RKO (cell line): ENCODE data around the gene ZBED6.
A peak's percentile ranks its signal among the peaks of the same experiment; 100 is the strongest.
"Not testable (repeated sequence)": the region's sequence is repeated elsewhere in the genome, so short reads cannot be mapped to it uniquely, and the experiment has no call there.

Experiments
- DNase-seq: peaks from one replicate; pipeline ENCODE4 v3.0.0-alpha.2; 2016; ENCODE audit warnings: low spot score

ZBED6 gene

DNA sequence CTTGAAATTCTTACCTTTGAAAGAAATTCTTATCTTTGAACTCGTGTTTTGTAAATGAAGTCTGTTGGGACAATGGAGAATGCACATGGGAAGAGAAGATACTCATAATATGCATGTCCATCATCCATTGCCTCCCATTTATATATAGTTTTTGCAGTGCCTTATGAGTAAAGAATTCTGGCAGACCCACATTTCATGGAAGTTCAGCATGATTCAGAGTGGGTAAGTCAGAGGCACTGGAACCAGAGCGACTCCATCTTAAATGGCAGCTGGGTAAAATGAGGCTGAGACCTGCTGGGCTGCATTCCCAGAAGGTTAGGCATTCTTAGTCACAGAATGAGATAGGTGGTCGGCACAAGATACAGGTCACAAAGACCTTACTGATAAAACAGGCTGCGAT, 16.6 kb upstream of the ZBED6 start:
- DNase-seq: no peak

DNA sequence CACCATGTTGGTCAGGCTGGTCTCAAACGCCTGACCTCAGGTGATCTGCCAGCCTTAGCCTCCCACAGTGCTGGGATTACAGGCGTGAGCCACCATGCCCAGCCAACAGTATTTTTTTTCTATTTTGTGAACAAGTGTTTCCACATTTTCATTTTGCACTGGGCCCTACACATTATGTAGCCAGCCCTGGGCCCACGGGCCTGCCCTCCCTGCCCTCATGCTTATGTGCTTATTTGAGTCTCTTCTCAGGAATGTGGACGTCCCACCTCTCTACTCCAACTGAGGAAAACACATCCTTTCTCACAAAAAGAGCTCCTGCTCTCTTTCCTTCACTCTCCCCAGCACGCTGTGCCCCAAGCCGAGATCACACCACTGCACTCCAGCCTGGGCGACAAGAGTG, 13.5 kb upstream of the ZBED6 start:
- DNase-seq: no peak

DNA sequence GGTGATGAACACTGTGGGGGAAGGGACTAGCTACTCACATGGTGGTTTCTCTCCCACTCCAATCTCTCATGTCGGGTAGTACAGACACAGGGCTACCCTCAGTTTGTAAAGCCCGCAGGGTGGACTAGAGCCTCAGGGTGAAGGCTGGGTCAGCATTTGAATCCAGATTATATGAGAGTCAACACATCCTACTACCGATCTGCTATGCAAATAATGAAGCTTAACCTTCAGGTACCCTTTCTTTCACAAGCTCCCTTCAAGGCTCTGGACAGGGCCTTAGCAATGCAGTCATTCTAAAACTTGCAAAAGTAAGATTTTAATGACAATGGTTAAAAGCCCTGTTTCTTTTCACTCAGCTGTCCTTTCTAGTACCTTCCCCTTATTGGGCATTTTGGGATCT, 5.5 kb upstream of the ZBED6 start:
- DNase-seq: no peak

DNA sequence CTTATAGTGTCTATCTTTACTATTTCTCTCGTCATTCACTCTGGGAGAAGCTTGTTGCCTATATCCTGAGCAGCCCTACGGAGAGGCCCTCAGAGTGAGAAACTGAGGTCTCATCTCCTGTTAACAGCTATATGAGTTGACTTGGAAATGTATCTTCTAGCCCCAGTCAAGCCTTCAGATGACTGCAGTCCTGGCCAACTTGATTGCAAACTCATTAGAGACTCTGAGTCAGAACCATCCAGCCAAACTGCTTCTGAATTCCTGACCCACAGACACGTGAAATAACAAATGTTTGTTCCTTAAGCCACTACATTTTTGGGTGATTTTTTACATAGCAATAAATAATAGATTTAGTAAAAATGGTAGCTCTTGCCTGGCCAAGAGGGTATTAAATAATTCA, 3.9 kb upstream of the ZBED6 start:
- DNase-seq: no peak

DNA sequence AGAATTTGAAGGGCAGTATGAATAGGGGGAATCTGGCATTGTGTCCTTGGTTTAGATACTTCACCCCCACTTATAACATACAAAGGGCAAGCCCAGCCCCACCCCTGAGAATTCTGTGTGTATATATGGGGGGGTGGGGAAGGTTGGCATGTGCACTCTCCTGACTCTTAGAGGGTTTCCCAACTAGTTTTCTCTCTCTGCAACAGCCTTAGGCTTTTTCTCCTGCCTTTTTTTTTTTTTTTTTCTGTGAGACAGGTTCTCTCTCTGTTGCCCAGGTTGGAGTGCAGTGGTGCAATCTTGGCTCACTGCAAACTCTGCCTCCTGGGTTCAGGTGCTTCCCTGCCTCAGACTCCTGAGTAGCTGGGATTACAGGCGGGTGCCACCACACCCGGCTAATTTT, 2.9 kb upstream of the ZBED6 start:
- DNase-seq: no peak

DNA sequence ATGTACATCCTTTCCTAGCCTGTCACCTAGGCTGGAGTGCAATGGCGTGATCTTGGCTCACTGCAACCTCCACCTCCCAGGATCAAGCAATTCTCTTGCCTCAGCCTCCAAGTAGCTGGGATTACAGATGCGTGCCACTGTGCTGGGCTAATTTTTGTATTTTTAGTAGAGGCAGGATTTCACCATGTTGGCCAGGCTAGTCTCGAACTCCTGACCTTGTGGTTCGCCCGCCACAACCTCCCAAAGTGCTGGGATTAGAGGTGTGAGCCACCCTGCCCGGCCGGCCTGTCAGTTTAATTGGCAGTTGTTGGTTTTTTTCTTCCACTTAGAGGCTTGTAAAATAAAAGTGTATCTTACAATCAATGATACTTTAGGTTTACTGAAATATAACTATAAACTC, 1.9 kb upstream of the ZBED6 start:
- DNase-seq: not testable (repeated sequence)

DNA sequence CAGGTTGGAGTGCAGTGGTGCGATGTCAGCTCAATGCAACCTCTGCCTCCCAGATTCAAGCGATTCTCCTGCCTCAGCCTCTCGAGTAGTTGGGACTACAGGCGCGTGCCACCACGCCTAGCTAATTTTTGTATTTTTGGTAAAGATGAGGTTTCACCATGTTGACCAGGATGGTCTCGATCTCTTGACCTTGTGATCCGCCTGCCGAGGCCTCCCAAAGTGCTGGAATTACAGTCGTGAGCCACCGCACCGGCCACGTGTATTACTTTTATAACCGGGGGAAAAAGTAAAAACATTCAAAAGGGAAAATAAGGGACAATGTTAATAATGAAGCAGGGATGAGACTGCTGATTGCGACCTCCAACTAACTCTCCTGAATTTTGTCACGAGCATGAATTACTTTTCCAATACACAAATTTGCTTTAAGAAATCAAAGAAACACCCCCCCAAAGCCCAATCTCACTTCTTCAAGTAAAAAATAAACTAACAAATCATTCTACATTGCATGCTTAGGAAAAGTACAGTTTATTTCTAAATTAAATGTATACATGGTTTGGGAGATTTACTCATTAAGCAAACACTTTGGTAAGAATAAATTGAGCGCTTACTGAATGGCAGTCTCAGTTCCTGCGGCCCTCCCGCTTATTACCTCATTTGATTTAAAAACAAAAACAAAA, 521 bp upstream of the ZBED6 start:
- DNase-seq: no peak

DNA sequence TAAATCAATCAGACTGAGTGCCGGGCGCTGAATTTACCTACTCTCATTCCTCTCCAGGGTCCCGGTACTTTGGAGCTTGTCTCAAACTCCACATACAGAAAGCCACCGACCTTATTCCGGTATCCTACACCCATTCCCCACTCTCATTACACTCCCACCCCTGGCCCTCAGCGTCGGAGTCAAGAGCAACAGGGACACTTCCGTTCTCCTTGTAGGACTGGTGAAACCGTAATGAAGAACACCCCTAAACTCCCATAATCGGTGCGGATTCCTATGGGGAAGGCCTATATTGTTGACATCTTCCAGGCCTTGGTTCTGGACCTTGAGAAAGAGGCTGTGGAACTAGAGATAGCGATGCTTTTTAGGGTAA, 798 bp downstream of the ZBED6 start:
- peak; percentile 49 for DNase-seq

DNA sequence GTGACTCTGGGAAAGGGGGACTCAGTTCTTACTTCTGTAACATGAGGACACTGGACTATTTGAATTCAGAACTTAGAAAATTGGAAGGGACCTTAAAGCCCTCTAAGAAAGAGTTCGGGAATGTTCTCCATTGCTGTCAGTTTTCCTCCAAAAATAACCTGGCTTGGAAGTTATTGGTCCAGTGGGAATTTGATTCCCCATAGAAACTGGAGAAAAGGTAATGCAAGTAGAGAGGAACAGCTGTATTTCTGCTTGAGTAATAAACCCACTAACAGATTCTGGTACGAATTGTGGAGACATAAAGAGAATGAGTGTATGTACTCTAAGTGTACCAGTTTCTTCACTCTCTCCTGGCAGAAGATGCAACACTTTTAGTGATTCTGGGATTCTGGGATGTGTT, 1.8 kb downstream of the ZBED6 start:
- DNase-seq: no peak

DNA sequence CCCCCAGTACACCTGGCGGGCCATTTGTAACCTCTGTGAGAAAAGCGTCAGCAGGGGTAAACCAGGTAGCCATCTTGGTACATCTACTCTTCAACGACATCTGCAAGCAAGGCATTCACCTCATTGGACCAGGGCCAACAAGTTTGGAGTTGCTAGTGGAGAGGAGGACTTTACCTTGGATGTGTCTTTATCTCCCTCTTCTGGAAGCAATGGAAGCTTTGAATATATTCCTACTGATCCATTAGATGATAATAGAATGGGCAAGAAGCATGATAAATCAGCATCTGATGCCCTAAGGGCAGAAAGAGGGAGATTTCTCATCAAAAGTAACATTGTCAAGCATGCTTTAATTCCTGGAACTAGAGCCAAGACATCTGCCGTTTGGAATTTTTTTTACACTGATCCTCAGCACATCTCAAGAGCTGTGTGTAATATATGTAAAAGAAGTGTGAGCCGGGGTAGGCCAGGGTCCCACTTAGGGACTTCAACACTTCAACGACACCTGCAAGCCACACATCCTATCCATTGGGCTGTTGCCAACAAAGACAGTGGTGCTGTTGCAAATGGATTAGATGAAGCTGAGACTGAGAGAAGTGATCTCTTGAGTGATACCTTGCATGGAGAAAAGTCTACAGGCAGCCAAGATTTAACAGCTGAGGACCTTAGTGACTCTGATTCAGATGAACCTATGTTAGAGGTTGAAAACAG, 2.7 kb downstream of the ZBED6 start:
- no peak for DNase-seq

DNA sequence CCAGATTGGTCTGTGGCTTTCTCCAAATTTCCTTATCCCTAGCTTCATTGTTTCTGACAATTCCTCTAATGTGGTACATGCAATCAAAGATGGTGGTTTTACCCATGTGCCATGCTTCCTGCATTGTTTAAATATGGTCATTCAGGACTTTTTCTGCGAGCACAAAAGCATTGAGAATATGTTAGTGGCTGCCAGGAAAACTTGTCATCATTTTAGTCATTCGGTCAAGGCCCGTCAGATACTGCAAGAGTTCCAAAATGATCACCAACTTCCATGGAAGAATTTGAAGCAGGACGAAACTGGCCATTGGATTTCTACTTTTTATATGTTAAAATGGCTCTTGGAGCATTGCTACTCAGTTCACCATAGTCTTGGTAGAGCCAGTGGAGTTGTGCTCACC, 3.7 kb downstream of the ZBED6 start:
- DNase-seq: no peak

DNA sequence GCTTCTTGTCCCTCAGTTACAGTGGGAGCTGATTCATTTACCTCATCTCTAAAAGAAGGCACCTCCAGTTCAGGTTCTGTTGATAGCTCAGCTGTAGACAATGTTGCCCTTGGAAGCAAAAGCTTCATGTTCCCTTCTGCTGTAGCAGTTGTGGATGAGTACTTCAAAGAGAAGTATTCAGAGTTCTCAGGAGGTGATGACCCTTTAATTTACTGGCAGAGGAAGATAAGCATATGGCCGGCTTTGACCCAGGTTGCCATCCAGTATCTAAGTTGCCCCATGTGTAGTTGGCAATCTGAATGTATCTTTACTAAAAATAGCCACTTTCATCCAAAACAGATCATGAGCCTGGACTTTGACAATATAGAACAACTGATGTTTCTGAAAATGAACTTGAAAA, 4.5 kb downstream of the ZBED6 start:
- no peak for DNase-seq

DNA sequence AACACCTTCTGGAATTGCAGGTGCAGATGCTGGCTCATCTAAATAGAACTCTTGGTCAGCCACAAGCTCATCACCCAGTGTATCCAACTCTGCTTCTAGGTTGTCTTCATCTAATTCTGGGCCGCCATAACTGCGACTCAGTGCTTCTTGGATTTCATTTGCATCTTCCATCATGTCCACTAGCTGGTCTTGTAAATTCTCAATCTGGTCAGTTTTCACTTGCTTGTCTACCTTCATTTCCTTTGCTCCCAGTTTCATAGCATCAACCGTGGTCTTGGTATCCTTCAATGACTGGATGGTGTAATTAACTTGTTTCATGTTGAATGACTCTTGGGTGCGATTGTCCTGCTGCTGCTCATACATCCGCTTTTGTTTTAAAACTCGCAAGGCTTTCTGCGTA, 10.3 kb downstream of the ZBED6 start:
- no peak for DNase-seq

DNA sequence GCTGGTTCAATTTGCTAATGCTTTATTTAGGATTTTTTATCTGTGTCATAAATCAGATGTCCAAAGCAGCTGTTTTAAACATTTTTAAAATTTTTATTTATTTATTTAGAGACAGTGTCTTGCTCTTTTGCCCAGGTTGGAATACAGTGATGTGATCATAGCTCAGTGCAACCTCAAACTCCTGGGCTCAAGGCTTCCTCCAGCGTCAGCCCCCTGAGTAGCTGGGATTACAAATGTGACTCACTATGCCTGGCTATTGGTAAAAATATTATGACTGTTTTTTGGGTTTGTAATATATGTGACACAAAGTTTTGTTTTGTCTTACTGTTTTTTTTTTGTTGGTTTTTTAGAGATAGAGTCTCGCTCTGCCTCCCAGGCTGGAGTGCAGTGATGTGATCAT, 11.8 kb downstream of the ZBED6 start:
- no peak for DNase-seq

DNA sequence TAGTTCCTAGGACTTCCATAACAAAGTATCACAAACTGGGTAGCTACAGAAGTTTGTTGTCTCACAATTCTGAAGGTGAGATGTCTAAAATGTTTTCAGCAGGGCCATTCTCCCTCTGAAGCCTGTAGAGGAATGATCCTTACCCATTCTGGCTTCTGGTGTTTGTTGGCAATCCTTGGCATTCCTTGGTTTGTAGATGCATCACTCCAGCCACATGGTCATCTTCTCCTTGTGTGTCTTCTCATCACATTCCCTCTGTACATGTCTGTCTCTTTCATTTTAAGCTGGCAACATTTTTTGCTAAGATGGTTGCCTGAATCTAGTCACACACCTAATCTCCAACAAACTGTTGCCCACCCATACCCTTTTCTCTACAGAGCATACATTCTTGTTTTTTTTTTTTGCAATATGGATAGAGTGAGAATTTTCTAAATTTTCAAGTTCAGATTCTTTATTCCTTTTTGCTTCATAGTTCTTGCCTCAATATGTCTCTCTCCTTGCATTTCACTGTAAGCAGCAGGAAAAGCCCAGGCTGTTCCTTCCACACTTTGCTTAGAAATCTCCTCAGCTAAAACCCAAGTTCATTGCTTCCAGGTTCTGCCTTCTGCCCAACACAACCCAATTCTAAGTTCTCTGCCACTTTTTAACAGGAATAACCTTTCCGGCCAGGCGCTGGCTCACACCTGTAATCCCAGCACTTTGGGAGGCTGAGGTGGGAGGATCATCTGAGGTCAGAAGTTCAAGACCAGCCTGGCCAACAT, 18.3 kb downstream of the ZBED6 start:
- DNase-seq: no peak

DNA sequence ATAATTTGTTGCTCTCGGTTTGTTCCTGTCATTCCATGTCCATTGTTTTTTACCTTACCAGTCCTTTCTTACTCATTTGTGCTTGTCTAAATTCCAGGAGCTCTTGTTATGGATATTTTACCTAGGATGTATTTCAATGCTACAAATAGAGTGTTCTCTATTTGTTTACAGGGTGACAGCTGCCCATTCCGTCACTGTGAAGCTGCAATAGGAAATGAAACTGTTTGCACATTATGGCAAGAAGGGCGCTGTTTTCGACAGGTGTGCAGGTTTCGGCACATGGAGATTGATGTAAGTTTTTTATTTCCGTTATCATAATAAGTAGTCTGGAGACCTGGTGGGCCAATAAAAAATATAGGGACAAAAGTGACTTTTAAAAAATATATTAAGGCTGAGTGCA, 23.0 kb downstream of the ZBED6 start:
- DNase-seq: no peak

DNA sequence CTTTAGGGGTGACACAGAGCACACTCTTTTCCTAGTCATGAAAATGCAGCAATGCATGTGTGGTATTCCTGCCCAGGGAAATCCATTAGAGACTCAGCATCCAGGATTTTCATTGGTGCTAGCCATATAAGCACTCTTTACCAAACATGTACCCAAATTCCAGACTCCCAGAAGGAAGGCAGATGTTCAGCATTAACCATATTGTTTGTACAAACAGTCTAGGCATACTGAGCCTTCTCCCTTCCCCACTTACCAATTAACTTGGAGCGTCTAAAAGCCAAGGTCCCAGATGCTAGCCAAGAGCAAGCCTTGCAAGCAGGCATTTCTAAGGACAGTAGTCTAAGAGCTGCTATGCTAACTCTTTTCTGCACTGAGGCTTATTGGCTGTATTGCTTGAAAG, 27.9 kb downstream of the ZBED6 start:
- DNase-seq: no peak

DNA sequence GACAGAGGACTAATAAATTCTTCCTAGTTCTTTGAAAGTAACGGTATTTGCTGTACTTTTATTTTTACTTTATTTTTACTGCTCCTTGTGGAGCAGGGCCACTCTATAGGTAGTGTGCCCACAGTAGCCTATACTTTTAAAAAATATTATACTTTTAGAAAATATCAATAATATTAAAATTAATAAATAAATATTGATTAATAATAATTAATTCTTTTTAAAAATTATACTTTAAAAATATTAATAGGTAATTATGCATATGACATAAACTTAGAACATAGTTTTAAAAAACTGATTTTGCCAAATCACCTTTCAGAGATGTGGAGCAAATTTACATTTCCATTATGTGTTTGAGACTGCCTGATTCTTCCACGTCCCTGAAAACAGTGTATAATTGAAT, 30.8 kb downstream of the ZBED6 start:
- no peak for DNase-seq

DNA sequence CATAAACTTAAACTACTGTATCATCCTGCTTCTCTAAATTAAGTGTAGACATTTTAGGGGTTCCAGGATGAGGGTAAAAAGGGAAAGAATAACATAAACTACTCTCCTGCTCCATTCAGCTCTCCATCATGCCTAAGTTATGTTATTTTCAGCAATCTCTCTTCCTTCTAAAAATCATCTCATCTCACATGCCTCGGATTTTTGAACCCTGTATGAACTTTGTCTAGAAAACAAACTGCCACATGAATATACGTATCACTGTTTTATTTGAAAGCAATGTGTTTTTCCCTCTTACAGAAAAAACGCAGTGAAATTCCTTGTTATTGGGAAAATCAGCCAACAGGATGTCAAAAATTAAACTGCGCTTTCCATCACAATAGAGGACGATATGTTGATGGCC, 32.6 kb downstream of the ZBED6 start:
- DNase-seq: no peak

DNA sequence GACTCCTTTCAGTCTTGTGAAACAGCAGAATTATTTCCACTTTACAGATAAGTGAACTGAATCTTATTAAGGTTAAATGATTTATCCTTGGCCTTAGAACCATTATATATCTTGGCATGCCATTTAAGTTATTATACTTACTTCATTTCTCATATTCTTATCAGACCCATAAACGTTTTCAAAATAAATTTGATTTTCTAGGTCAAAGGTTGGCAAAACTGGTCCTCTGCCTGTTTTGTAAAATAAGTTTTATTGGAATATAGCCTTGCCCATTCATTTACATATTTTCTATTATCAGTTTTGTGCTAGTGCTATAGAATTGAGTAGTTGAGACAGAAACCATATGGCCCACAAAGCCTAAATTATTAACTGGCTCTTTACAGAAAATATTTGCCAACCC, 33.1 kb downstream of the ZBED6 start:
- DNase-seq: no peak

DNA sequence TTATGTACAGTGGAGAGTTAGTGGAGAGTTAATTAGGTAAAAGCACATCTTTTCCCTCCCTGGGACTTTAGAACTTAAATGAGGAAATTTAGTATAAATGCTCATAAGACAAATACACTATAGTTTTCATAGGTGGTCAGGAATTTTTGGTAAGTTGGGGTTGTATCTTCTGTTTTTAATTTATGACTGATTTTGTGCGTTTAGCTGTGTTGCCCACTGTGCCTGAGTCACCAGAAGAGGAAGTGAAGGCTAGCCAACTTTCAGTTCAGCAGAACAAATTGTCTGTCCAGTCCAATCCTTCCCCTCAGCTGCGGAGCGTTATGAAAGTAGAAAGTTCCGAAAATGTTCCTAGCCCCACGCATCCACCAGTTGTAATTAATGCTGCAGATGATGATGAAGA, 33.8 kb downstream of the ZBED6 start:
- DNase-seq: not testable (repeated sequence)

DNA sequence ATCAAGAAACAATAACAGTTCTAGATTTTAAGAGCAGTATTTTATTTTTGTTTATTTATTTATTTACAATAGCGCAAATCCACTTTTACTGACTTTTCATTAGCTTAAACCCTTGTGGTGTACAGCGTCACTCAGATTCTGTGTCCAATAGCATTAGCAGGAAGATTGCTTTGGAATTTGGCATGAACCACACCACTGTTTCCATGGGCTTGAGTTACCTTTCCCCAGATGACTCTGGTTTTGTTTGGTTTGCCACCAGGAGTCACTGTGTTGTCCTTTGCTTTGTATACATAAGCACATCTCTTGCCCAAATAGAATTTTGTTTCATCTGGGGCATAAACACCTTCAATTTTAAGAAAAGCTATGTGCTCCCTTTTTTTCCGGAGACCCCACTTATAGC, 40.1 kb downstream of the ZBED6 start:
- DNase-seq: no peak

DNA sequence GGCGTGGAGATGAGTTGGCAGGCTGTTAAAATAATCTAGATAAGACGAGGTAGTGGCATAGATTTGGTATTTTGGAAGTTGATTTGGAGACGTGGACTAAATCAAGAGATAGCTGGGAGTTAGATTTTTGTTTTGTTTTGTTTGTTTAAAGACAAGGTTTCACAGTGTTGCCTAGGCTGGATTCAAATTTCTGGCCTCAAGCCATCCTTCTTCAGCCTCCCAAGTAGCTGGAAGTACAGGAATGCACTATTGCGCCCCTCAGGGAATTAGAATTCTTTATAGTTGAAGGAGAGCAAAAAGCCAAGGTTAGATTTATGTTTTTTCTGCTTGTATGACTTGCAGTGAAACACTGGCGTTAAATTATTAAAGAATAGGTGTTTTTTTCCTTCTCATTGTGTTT, 43.7 kb downstream of the ZBED6 start:
- no peak for DNase-seq
